SK-N-SH (cell line): Measurements from ENCODE around the gene SPINK13. TPM values are rescaled to one million over a fixed set of nuclear protein-coding genes. Genes with fewer than 3 reads are reported as not detected.

ENCODE experiments used
- CTCF ChIA-PET: fragments of 300-600, 350-600 bp; formaldehyde crosslinking; extraction: SDS; loops from one replicate; lab custom pipeline; 2021; lab: Yijun Ruan, JAX
- POLR2A ChIA-PET: fragments of 350-600 bp; sonication (Branson Sonifier 250); formaldehyde crosslinking; extraction: SDS; loops from one replicate; lab custom pipeline; 2020; ENCODE audit warnings: antibody characterized with exemption, inconsistent platforms; lab: Yijun Ruan, JAX
- DNase-seq: peaks from one replicate; pipeline ENCODE4 v3.0.0; 2012
- H2AFZ ChIP-seq: fragments of 200-600 bp; sonication (generic); 2 replicates; pipeline ENCODE4 v1.8.1; 2016; ENCODE audit warnings: antibody characterized with exemption, mild to moderate bottlenecking, low read depth
- H3F3A ChIP-seq: fragments of 200-600 bp; sonication (generic); replicated peaks from 2 replicates; pipeline ENCODE3; 2016; ENCODE audit warnings: antibody characterized with exemption, mild to moderate bottlenecking; ENCODE audit not compliant: insufficient read depth
- H3K27ac ChIP-seq, 2 experiments: fragments of 200-500 bp in 1 of 2; fragments of 200-600 bp in 1 of 2; sonication (Bioruptor generic) in 1 of 2; sonication (generic), shearing (Covaris generic) in 1 of 2; 2 replicates each; pipeline versions ENCODE4 v1.5.1 to v1.6.1; 2014 to 2016; ENCODE audit warnings: low read depth in 2 of 2, inconsistent platforms in 1 of 2, low read length in 1 of 2, mild to moderate bottlenecking in 1 of 2, mixed read lengths in 1 of 2
- H3K27me3 ChIP-seq: fragments of 200-600 bp; sonication (generic), shearing (Covaris generic); 2 replicates; pipeline ENCODE4 v1.6.1; 2016; ENCODE audit warnings: mixed run types; ENCODE audit not compliant: insufficient read depth
- H3K36me3 ChIP-seq, 2 experiments: fragments of 200-500 bp in 1 of 2; fragments of 200-600 bp in 1 of 2; sonication (Bioruptor generic) in 1 of 2; sonication (generic) in 1 of 2; replicated peaks in 1 of 2; 2 replicates each; pipeline versions ENCODE3 to v1.5.1; 2014 to 2016; ENCODE audit warnings: low read length in 1 of 2, mild to moderate bottlenecking in 1 of 2; ENCODE audit not compliant: insufficient read depth in 2 of 2, control insufficient read depth in 1 of 2
- H3K4me1 ChIP-seq, 2 experiments: fragments of 200-500 bp in 1 of 2; fragments of 200-600 bp in 1 of 2; sonication (Bioruptor generic) in 1 of 2; sonication (generic), shearing (Covaris generic) in 1 of 2; 2 replicates each; pipeline versions ENCODE4 v1.5.1 to v1.6.1; 2014 to 2016; ENCODE audit warnings: low read depth in 1 of 2, low read length in 1 of 2, mixed run types in 1 of 2; ENCODE audit not compliant: insufficient read depth in 2 of 2, control insufficient read depth in 1 of 2
- H3K4me2 ChIP-seq: fragments of 200-600 bp; sonication (generic), shearing (Covaris generic); 2 replicates; pipeline ENCODE4 v1.6.1; 2017; ENCODE audit warnings: mixed run types
- H3K4me3 ChIP-seq, 2 experiments: fragments of 200-500 bp in 1 of 2; fragments of 200-600 bp in 1 of 2; sonication (Bioruptor generic) in 1 of 2; sonication (generic), shearing (Covaris generic) in 1 of 2; 2 replicates each; pipeline versions ENCODE4 v1.5.1 to v1.8.1; 2014 to 2016; ENCODE audit warnings: low read depth in 2 of 2, inconsistent platforms in 1 of 2, low read length in 1 of 2, mild to moderate bottlenecking in 1 of 2, mixed read lengths in 1 of 2, moderate library complexity in 1 of 2
- H3K79me2 ChIP-seq: fragments of 200-600 bp; sonication (generic); 2 replicates; pipeline ENCODE4 v1.8.1; 2017; ENCODE audit warnings: mild to moderate bottlenecking; ENCODE audit not compliant: insufficient read depth
- H3K9ac ChIP-seq: fragments of 200-600 bp; sonication (generic); 2 replicates; pipeline ENCODE4 v1.6.1; 2017; ENCODE audit warnings: mixed run types
- H3K9me2 ChIP-seq: fragments of 200-600 bp; sonication (generic); 2 replicates; pipeline ENCODE4 v1.6.1; 2017; ENCODE audit warnings: mixed run types
- H3K9me3 ChIP-seq: fragments of 200-600 bp; sonication (generic); 2 replicates; pipeline ENCODE4 v1.6.1; 2017; ENCODE audit warnings: mixed run types, mild to moderate bottlenecking, moderate library complexity
- H4K20me1 ChIP-seq: fragments of 200-600 bp; sonication (generic); 2 replicates; pipeline ENCODE4 v1.6.1; 2017; ENCODE audit warnings: mild to moderate bottlenecking, mixed run types; ENCODE audit not compliant: insufficient read depth
- FOSL2 ChIP-seq: IDR thresholded peaks from 2 replicates; pipeline ENCODE4 v1.4.0; 2012; ENCODE audit warnings: low read depth, mild to moderate bottlenecking, moderate library complexity, borderline replicate concordance
- FOXM1 ChIP-seq: IDR thresholded peaks from 2 replicates; pipeline ENCODE4 v1.4.0; 2012; ENCODE audit warnings: low read depth, mild to moderate bottlenecking
- GATA2 ChIP-seq: sonication (generic); formaldehyde crosslinking; IDR thresholded peaks from 2 replicates; pipeline ENCODE4 v1.5.0; 2020; ENCODE audit warnings: mild to moderate bottlenecking, missing genetic modification reagents
- MXI1 ChIP-seq: IDR thresholded peaks from 2 replicates; pipeline ENCODE4 v1.6.1; 2012; ENCODE audit warnings: mild to moderate bottlenecking, low read depth, low read length, improper control_type of control experiment
- NFIC ChIP-seq: IDR thresholded peaks from 2 replicates; pipeline ENCODE4 v1.4.0; 2012; ENCODE audit warnings: borderline replicate concordance
- PBX3 ChIP-seq: IDR thresholded peaks from 2 replicates; pipeline ENCODE4; 2012
- RCOR1 ChIP-seq: fragments of 150-350 bp; IDR thresholded peaks from 2 replicates; pipeline ENCODE4 v1.6.1; 2017; ENCODE audit warnings: antibody characterized with exemption, low read length
- RXRA ChIP-seq: IDR thresholded peaks from 2 replicates; pipeline ENCODE4 v1.4.0; 2012; ENCODE audit warnings: low read depth, mild to moderate bottlenecking, borderline replicate concordance
- SIN3A ChIP-seq: IDR thresholded peaks from 2 replicates; pipeline ENCODE4 v1.6.1; 2012; ENCODE audit warnings: low read depth, mild to moderate bottlenecking, low read length, moderate library complexity, borderline replicate concordance
- WGBS: methylation state at CpG from one replicate; pipeline ENCODE4 v1.1.6; 2017; ENCODE audit warnings: low lambda C conversion rate; 5-methylcytosine and 5-hydroxymethylcytosine counted together
- polyA plus RNA-seq, 3 experiments: library from polyadenylated mRNA; depleted of rRNA; stranded (reverse); fragments of >200 nt; gene quantifications; 2 replicates each; pipeline ENCODE4 v1.2.3, GENCODE V29; 2012

The SPINK13 gene
- polyA plus RNA-seq, 1 of the 3 experiments (the other 2 are of a cell fraction) = not detected

GRCh38 chr5:148224117-148224742, 44.4 kb upstream of the SPINK13 start:
- Histone ChIP-seq H3K9me2 (no peaks in the 10 kb centered on the region), H2AFZ (no peak overlapping the region), H3F3A (no peaks in the 10 kb centered on the region), H3K4me2 (no peak overlapping the region), H3K27me3 (no peaks in the 10 kb centered on the region), H3K79me2 (no peaks in the 10 kb centered on the region), H3K4me1 (no peaks in the 10 kb centered on the region), H4K20me1 (no peaks in the 10 kb centered on the region), H3K27ac (no peak overlapping the region), H3K9me3 (no peaks in the 10 kb centered on the region), H3K36me3 (no peaks in the 10 kb centered on the region), H3K4me3 (no peak overlapping the region), H3K9ac (no peak overlapping the region)
- WGBS = 18% methylated on average over 2 of the region's 2 CpGs
- TF ChIP-seq RXRA (no peak), NFIC (no peak), GATA2 (no peak)
- DNase-seq = no peak
- POLR2A ChIA-PET = no interaction called here
- CTCF ChIA-PET = interaction anchor here (0.7 kb wide), 1 partner anchor 31 kb away, joined by 3 read pairs; no protein-coding TSS in a partner anchor

- CTCF ChIA-PET = interaction anchor here (0.9 kb wide), 1 partner anchor 30 kb away, joined by 3 read pairs; no protein-coding TSS in a partner anchor
- Histone ChIP-seq H3K79me2 (no peaks in the 10 kb centered on the region), H3K27ac (no peak overlapping the region), H3F3A (no peaks in the 10 kb centered on the region), H3K4me1 (no peaks in the 10 kb centered on the region), H3K9me3 (no peaks in the 10 kb centered on the region), H3K4me2 (no peak overlapping the region), H3K36me3 (no peaks in the 10 kb centered on the region), H3K9ac (no peak overlapping the region), H2AFZ (no peak overlapping the region), H3K4me3 (no peak overlapping the region), H4K20me1 (no peaks in the 10 kb centered on the region), H3K27me3 (no peaks in the 10 kb centered on the region), H3K9me2 (no peaks in the 10 kb centered on the region)
- POLR2A ChIA-PET = no interaction called here
- TF ChIP-seq PBX3 (no peak), FOXM1 (no peak), RCOR1 (no peak), MXI1 (no peak), SIN3A (no peak), FOSL2 (no peak), NFIC (no peak)
- 38% methylated on average over 3 of the region's 3 CpGs for WGBS
- DNase-seq = no peak
Measured at GRCh38 chr5:148228392-148228984, 40.1 kb upstream of the SPINK13 start.

- H4K20me1 ChIP-seq = no peaks in the 10 kb centered on the region
- no peak overlapping the region for H3K4me2 ChIP-seq
- no peaks in the 10 kb centered on the region for H3K9me3 ChIP-seq
- DNase-seq = no peak
- no peak overlapping the region for H3K9ac ChIP-seq
- no peaks in the 10 kb centered on the region for H3K9me2 ChIP-seq
- no peaks in the 10 kb centered on the region for H3K36me3 ChIP-seq
- no peak overlapping the region for H3K27ac ChIP-seq
- no peak for TF ChIP-seq RCOR1
- ChIA-PET POLR2A (no interaction called here), CTCF (no interaction called here)
- no peaks in the 10 kb centered on the region for H3K4me1 ChIP-seq
- H2AFZ ChIP-seq = no peak overlapping the region
- no peak overlapping the region for H3K4me3 ChIP-seq
- H3K79me2 ChIP-seq = no peaks in the 10 kb centered on the region
- no peaks in the 10 kb centered on the region for H3F3A ChIP-seq
- no peaks in the 10 kb centered on the region for H3K27me3 ChIP-seq
Measured at GRCh38 chr5:148229840-148230239, 38.8 kb upstream of the SPINK13 start.
